Measurements from ENCODE around the gene ZNF536.

- TF ChIP-seq, protein P1, sequence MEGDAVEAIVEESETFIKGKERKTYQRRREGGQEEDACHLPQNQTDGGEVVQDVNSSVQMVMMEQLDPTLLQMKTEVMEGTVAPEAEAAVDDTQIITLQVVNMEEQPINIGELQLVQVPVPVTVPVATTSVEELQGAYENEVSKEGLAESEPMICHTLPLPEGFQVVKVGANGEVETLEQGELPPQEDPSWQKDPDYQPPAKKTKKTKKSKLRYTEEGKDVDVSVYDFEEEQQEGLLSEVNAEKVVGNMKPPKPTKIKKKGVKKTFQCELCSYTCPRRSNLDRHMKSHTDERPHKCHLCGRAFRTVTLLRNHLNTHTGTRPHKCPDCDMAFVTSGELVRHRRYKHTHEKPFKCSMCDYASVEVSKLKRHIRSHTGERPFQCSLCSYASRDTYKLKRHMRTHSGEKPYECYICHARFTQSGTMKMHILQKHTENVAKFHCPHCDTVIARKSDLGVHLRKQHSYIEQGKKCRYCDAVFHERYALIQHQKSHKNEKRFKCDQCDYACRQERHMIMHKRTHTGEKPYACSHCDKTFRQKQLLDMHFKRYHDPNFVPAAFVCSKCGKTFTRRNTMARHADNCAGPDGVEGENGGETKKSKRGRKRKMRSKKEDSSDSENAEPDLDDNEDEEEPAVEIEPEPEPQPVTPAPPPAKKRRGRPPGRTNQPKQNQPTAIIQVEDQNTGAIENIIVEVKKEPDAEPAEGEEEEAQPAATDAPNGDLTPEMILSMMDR (IDR thresholded peaks at IDR 0.05) = no peak
- TF ChIP-seq POLR2A (IDR thresholded peaks at IDR 0.05) = no peak
Measured at GRCh38 chr19:30385174-30385573, 13.0 kb downstream of the ZNF536 start.
